Measurements from ENCODE around the gene CDCA7L. TPM values are rescaled to one million over a fixed set of nuclear protein-coding genes. Genes with fewer than 3 reads are reported as not detected.
"Not testable (repeated sequence)": the region's sequence is repeated elsewhere in the genome, so short reads cannot be mapped to it uniquely, and the experiment has no call there.

CDCA7L gene
- total RNA-seq, 1 donor from 2014 or later: 12.6 TPM

DNA sequence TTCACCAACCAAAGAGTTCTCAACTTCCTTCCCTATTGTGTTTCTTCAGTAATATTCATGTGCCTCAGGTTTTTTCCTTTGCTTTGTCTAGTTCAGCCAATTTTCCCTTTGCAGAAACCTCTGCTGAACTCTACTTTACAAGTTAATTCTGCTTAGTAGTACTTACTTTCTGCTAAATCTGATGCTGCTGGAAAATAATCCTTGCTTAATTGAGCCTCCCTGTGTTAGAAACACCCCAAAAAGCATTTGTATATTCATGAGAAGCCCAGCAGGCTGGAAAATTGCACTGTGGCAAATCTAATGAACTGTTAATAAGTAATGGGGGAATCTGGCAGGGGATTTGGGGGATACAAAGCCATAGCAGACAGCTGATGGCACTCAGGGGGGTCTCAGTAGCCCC lies 78.5 kb downstream of the CDCA7L start:
- no peak for DNase-seq (ENCODE audit: low spot score)
- intact Hi-C loops (cut with DNase I): no loop called here

- intact Hi-C loops (cut with DNase I): no loop called here
- no peak for DNase-seq (ENCODE audit: low spot score)
Observed at GRCh38 chr7:21866731-21867130, 79.0 kb downstream of the CDCA7L start.

DNA sequence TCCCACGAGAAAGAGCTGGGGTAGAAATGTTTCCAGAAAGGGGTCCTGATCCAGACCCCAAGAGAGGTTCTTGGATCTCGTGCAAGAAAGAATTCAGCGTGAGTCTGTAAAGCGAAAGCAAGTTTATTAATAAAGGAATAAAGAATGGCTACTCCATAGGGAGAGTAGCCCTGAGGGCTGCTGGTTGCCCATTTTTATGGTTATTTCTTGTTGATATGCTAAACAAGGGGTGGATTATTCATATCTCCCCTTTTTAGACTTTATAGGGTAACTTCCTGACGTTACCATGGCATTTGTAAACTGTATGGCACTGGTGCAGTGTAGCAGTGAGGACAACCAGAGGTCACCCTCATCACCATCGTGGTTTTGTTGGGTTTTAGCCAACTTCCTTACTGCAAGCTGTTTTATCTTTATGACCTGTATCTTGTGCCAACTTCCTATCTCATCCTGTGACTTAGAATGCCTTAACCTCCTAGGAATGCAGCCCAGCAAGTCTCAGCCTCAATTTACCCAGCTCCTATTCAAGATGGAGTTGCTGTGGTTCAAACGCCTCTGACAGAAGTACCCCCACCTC lies 80.0 kb downstream of the CDCA7L start:
- DNase-seq (ENCODE audit: low spot score); intact Hi-C loops (cut with DNase I): not testable (repeated sequence)

- intact Hi-C loops (cut with DNase I): no loop called here
- DNase-seq (ENCODE audit: low spot score): no peak
Observed at GRCh38 chr7:21851559-21851967, 94.1 kb downstream of the CDCA7L start.

All from cardiac septum (tissue), 1 donor.